Measurements from ENCODE around the gene HDAC11.
"Not testable (repeated sequence)": the region's sequence is repeated elsewhere in the genome, so short reads cannot be mapped to it uniquely, and the experiment has no call there.

Gene HDAC11, protein sequence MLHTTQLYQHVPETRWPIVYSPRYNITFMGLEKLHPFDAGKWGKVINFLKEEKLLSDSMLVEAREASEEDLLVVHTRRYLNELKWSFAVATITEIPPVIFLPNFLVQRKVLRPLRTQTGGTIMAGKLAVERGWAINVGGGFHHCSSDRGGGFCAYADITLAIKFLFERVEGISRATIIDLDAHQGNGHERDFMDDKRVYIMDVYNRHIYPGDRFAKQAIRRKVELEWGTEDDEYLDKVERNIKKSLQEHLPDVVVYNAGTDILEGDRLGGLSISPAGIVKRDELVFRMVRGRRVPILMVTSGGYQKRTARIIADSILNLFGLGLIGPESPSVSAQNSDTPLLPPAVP

GRCh38 chr3:13479582-13480339, at the start of gene HDAC11:
Gene HDAC11 (plus strand): TSS chr3:13480306. CDS start chr3:13480348, 42 bp downstream.
- in situ Hi-C loops (cut with MboI; ENCODE audit: low sequenced_read_pairs), result no loop called here
- Histone ChIP-seq H3K36me3 (replicated peaks) (no peaks in the 10 kb centered on the region), H3K9me3 (no peaks in the 10 kb centered on the region), H3K27me3 (ENCODE audit: low read depth) (no peaks in the 10 kb centered on the region), H3K4me1 (peaks cover 21% of the 10 kb centered on the region), H3K4me3 (peak within 1 kb of the TSS; percentile 53)
- DNase-seq (ENCODE audit: low spot score in 2 of 2), result peak; percentile 96 to 100

- H3K4me1 ChIP-seq, result peaks cover 31% of the 10 kb centered on the region
- in situ Hi-C loops (cut with MboI; ENCODE audit: low sequenced_read_pairs); H3K27me3 ChIP-seq (ENCODE audit: low read depth); H3K4me3 ChIP-seq; H3K9me3 ChIP-seq; H3K36me3 ChIP-seq (replicated peaks): not testable (repeated sequence)
- peak; percentile 61 to 76 for DNase-seq (ENCODE audit: low spot score in 2 of 2)
Observed at GRCh38 chr3:13430411-13430875, 49.7 kb upstream of the HDAC11 start.

DNA sequence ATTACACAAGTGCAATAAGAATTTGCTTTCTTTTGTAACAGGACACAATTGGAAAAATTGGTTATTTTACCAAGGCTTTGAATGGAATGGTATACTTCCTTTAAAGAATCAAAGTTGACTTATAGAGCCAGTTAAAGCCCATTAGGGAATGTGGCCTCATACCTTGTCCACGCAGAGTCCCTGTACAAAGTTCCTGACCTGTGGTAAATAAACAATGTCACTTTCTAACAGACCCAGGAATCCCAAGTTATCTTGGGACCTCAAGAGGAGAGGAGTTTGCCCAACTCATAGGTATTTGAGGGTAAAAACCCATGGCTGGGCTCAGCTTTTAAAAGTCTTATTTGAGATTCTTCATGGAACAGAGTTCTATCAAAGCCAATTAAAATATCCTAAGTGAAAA, 48.0 kb upstream of the HDAC11 start:
- DNase-seq (ENCODE audit: low spot score in 2 of 2), result no peak
- in situ Hi-C loops (cut with MboI; ENCODE audit: low sequenced_read_pairs), result no loop called here
- no peak overlapping the region for H3K4me3 ChIP-seq
- H3K9me3 ChIP-seq, result no peaks in the 10 kb centered on the region
- H3K36me3 ChIP-seq (replicated peaks), result no peaks in the 10 kb centered on the region
- no peaks in the 10 kb centered on the region for H3K27me3 ChIP-seq (ENCODE audit: low read depth)
- H3K4me1 ChIP-seq, result peaks cover 31% of the 10 kb centered on the region

- Histone ChIP-seq H3K4me3 (no peak overlapping the region), H3K9me3 (no peaks in the 10 kb centered on the region), H3K4me1 (peaks cover 26% of the 10 kb centered on the region), H3K27me3 (ENCODE audit: low read depth) (no peaks in the 10 kb centered on the region), H3K36me3 (replicated peaks) (no peaks in the 10 kb centered on the region)
- in situ Hi-C loops (cut with MboI; ENCODE audit: low sequenced_read_pairs), result no loop called here
- DNase-seq (ENCODE audit: low spot score in 2 of 2), result no peak
Observed at GRCh38 chr3:13433912-13434311, 46.2 kb upstream of the HDAC11 start.

DNA sequence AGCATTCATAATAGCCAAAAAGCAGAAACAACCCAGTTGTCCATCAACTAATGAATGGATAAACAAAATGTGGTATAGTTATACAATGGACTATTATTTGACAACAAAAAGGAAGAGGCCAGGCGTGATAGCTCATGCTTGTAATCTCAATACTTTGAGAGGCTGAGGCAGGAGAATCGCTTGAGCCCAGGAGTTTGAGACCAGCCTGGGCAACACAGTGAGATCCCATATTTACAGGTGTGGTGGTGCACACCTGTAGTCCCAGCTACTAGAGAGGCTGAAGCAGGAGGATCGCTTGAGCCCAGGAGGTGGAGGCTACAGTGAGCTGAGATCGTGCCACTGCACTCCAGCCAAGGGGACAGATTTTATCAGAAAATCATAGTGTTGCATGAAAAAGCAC, 43.9 kb upstream of the HDAC11 start:
- DNase-seq (ENCODE audit: low spot score in 2 of 2); in situ Hi-C loops (cut with MboI; ENCODE audit: low sequenced_read_pairs); H3K36me3 ChIP-seq (replicated peaks): not testable (repeated sequence)

GRCh38 chr3:13440204-13440817, 39.8 kb upstream of the HDAC11 start:
- Histone ChIP-seq H3K27me3 (ENCODE audit: low read depth) (no peaks in the 10 kb centered on the region), H3K4me1 (no peaks in the 10 kb centered on the region), H3K9me3 (no peaks in the 10 kb centered on the region), H3K36me3 (replicated peaks) (no peaks in the 10 kb centered on the region), H3K4me3 (no peak overlapping the region)
- DNase-seq (ENCODE audit: low spot score in 2 of 2), result no peak
- in situ Hi-C loops (cut with MboI; ENCODE audit: low sequenced_read_pairs), result no loop called here

More for the DNA sequence above, 43.9 kb upstream of the HDAC11 start:
- not testable (repeated sequence) for H3K9me3 ChIP-seq; H3K4me3 ChIP-seq; H3K27me3 ChIP-seq (ENCODE audit: low read depth); H3K4me1 ChIP-seq

- H3K9me3 ChIP-seq; H3K4me3 ChIP-seq; H3K36me3 ChIP-seq (replicated peaks); H3K27me3 ChIP-seq (ENCODE audit: low read depth); H3K4me1 ChIP-seq; DNase-seq (ENCODE audit: low spot score in 2 of 2); in situ Hi-C loops (cut with MboI; ENCODE audit: low sequenced_read_pairs): not testable (repeated sequence)
Observed at GRCh38 chr3:13442882-13443281, 37.2 kb upstream of the HDAC11 start.

- DNase-seq (ENCODE audit: low spot score in 2 of 2), result no peak
- in situ Hi-C loops (cut with MboI; ENCODE audit: low sequenced_read_pairs), result loop anchor here (25.0 kb wide), 1 partner anchor 364 kb away; no protein-coding TSS in a partner anchor
Observed at GRCh38 chr3:13451301-13451673, 28.8 kb upstream of the HDAC11 start.

DNA sequence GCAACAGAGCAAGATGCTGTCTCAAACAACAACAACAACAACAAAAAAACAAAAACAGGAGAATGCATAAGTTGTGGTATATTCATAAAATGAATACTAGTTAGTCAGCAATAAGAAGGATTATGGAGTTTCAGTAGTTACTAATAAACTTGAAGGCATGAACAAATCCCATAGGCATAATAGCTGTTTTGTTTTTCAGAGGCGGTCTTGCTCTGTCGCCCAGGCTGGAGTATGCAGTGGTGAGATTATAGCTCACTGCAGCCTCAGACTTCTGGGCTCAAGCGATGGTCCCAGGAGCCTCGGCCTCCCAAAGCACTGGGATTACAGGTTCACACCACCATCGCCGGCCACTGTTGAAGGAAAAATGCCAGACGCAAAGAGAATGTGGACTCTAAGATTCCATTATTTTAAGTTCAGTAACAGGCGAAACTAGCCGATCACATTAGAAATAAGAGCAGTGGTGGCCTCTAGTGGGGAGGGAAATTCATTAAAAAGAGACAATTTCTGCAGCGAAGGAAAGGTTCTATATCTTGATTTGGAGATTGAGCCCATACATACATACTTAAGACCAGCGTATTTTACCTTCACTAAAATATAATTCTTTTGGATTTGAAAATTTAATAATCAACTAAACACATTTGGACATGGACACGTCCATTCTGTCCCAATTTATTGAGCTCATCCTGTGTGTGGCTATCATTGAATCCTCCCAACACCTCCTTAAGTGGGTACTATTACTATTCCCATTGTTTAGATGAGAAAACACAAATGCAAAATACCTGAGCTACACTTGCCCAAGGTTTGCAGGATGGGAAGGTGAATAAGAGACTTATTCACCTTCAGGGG, 27.4 kb upstream of the HDAC11 start:
- peaks cover 23% of the 10 kb centered on the region for H3K4me1 ChIP-seq
- H3K9me3 ChIP-seq, result no peaks in the 10 kb centered on the region
- no peaks in the 10 kb centered on the region for H3K36me3 ChIP-seq (replicated peaks)
- H3K27me3 ChIP-seq (ENCODE audit: low read depth), result no peaks in the 10 kb centered on the region
- peak overlapping the region; percentile 35; the same call in 1 of the 2 replicates for H3K4me3 ChIP-seq
- DNase-seq (ENCODE audit: low spot score in 2 of 2), result peak; percentile 61 to 75
- in situ Hi-C loops (cut with MboI; ENCODE audit: low sequenced_read_pairs), result loop anchor here (25.0 kb wide), 1 partner anchor 365 kb away; no protein-coding TSS in a partner anchor

More at GRCh38 chr3:13451301-13451673, 28.8 kb upstream of the HDAC11 start:
- Histone ChIP-seq H3K4me1 (peaks cover 22% of the 10 kb centered on the region), H3K36me3 (replicated peaks) (no peaks in the 10 kb centered on the region), H3K4me3 (peak overlapping the region; percentile 35), H3K9me3 (no peaks in the 10 kb centered on the region), H3K27me3 (ENCODE audit: low read depth) (no peaks in the 10 kb centered on the region)

DNA sequence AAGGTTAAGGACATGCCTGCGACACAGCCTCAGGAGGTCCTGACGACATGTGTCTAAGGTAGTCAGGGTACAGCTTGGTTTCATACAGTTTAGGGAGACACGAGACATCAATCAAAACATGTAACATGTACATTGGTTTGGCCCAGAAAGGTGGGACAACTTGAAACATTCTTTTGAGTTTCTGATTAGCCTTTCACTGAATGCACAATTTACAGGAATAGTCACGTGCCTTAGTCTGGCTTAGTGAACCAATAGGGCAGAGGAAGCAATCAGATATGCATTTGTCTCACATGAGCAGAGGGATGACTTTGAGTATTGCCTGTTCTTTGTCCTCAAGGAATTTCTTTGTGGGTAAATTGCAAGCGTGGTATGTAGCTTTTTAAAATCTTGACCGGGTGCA, 24.5 kb upstream of the HDAC11 start:
- Histone ChIP-seq H3K36me3 (replicated peaks) (no peaks in the 10 kb centered on the region), H3K9me3 (no peaks in the 10 kb centered on the region), H3K4me1 (peaks cover 23% of the 10 kb centered on the region), H3K27me3 (ENCODE audit: low read depth) (no peaks in the 10 kb centered on the region), H3K4me3 (no peak overlapping the region)
- in situ Hi-C loops (cut with MboI; ENCODE audit: low sequenced_read_pairs), result loop anchor here (25.0 kb wide), 1 partner anchor 368 kb away; no protein-coding TSS in a partner anchor
- peak; percentile 13 to 47 for DNase-seq (ENCODE audit: low spot score in 2 of 2)

- no peak for DNase-seq (ENCODE audit: low spot score in 2 of 2)
- H3K4me1 ChIP-seq, result peaks cover 17% of the 10 kb centered on the region
- in situ Hi-C loops (cut with MboI; ENCODE audit: low sequenced_read_pairs), result loop anchor here (25.0 kb wide), 1 partner anchor 370 kb away; no protein-coding TSS in a partner anchor
Observed at GRCh38 chr3:13457593-13457992, 22.5 kb upstream of the HDAC11 start.

DNA sequence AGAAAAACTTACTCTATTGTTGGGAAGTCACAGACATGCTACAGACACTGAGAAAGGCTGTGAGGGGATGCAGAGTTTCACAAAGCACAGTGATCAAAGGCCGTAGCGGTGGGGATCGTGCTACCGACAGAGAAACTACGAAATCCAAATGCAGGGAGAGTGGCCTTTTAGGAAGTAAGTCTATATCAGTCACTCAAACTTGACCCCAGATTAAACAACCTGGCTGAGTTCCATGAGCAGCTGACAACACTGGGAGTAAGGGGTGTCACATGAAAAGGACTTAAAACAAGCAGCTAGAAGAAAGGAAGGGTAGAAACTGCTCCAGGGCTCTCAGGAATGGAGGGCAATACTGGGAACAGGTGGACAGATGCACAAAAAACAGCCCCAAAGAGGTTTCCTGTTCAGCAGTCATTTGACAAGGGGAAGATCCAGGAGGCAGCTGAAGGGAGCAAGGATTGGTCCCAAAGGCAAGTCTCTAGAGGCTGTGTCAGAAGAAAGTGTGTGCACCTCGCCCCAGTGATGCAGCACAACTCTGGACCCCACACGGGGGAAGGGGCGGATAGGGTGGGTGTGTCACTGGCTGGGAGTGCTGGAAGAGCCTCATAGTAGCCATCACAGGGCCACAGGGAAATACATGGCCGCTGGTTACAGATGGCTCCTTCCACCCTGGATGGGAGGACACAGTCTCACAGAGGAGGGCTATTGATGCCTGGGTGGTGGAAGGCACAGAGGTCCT, 20.3 kb upstream of the HDAC11 start:
- DNase-seq (ENCODE audit: low spot score in 2 of 2), result no peak

More at GRCh38 chr3:13457593-13457992, 22.5 kb upstream of the HDAC11 start:
- Histone ChIP-seq H3K9me3 (no peaks in the 10 kb centered on the region), H3K4me3 (no peak overlapping the region), H3K36me3 (replicated peaks) (no peaks in the 10 kb centered on the region), H3K27me3 (ENCODE audit: low read depth) (no peaks in the 10 kb centered on the region)

More for the DNA sequence above, 20.3 kb upstream of the HDAC11 start:
- no peaks in the 10 kb centered on the region for H3K27me3 ChIP-seq (ENCODE audit: low read depth)
- H3K4me3 ChIP-seq, result no peak overlapping the region
- peaks cover 17% of the 10 kb centered on the region for H3K4me1 ChIP-seq
- in situ Hi-C loops (cut with MboI; ENCODE audit: low sequenced_read_pairs), result loop anchor here (25.0 kb wide), 1 partner anchor 372 kb away; no protein-coding TSS in a partner anchor
- H3K9me3 ChIP-seq, result no peaks in the 10 kb centered on the region
- H3K36me3 ChIP-seq (replicated peaks), result no peaks in the 10 kb centered on the region
